GM21367 (cell line): Measurements from ENCODE around the gene MS4A6E.

ENCODE experiments used
- ATAC-seq: cut with Tn5 transposase; IDR thresholded peaks from one replicate; pipeline ENCODE4 v1.9.1; 2021; ENCODE audit not compliant: unreplicated experiment

Gene MS4A6E

GRCh38 chr11:60371854-60372253, 44.8 kb downstream of the MS4A6E start:
- ATAC-seq: no peak

- no peak for ATAC-seq
Observed at GRCh38 chr11:60372767-60373166, 45.7 kb downstream of the MS4A6E start.

GRCh38 chr11:60375316-60375715, 48.3 kb downstream of the MS4A6E start:
- no peak for ATAC-seq

- no peak for ATAC-seq
Observed at GRCh38 chr11:60376601-60377000, 49.5 kb downstream of the MS4A6E start.

GRCh38 chr11:60377401-60378136, 50.5 kb downstream of the MS4A6E start:
- peak; percentile 54 for ATAC-seq

GRCh38 chr11:60378354-60378753, 51.3 kb downstream of the MS4A6E start, which contains the start of gene MS4A7:
Gene MS4A7 (plus strand): TSS chr11:60378532. CDS start chr11:60383142, 4,610 bp downstream.
- peak; percentile 86 for ATAC-seq

- ATAC-seq: peak; percentile 95
Observed at GRCh38 chr11:60389279-60389910, 62.3 kb downstream of the MS4A6E start.

GRCh38 chr11:60390419-60390818, 63.4 kb downstream of the MS4A6E start:
- ATAC-seq: no peak
